ENCODE measurements around the gene MAP2.

Gene MAP2, protein sequence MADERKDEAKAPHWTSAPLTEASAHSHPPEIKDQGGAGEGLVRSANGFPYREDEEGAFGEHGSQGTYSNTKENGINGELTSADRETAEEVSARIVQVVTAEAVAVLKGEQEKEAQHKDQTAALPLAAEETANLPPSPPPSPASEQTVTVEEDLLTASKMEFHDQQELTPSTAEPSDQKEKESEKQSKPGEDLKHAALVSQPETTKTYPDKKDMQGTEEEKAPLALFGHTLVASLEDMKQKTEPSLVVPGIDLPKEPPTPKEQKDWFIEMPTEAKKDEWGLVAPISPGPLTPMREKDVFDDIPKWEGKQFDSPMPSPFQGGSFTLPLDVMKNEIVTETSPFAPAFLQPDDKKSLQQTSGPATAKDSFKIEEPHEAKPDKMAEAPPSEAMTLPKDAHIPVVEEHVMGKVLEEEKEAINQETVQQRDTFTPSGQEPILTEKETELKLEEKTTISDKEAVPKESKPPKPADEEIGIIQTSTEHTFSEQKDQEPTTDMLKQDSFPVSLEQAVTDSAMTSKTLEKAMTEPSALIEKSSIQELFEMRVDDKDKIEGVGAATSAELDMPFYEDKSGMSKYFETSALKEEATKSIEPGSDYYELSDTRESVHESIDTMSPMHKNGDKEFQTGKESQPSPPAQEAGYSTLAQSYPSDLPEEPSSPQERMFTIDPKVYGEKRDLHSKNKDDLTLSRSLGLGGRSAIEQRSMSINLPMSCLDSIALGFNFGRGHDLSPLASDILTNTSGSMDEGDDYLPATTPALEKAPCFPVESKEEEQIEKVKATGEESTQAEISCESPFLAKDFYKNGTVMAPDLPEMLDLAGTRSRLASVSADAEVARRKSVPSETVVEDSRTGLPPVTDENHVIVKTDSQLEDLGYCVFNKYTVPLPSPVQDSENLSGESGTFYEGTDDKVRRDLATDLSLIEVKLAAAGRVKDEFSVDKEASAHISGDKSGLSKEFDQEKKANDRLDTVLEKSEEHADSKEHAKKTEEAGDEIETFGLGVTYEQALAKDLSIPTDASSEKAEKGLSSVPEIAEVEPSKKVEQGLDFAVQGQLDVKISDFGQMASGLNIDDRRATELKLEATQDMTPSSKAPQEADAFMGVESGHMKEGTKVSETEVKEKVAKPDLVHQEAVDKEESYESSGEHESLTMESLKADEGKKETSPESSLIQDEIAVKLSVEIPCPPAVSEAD (N-terminal part only)

DNA sequence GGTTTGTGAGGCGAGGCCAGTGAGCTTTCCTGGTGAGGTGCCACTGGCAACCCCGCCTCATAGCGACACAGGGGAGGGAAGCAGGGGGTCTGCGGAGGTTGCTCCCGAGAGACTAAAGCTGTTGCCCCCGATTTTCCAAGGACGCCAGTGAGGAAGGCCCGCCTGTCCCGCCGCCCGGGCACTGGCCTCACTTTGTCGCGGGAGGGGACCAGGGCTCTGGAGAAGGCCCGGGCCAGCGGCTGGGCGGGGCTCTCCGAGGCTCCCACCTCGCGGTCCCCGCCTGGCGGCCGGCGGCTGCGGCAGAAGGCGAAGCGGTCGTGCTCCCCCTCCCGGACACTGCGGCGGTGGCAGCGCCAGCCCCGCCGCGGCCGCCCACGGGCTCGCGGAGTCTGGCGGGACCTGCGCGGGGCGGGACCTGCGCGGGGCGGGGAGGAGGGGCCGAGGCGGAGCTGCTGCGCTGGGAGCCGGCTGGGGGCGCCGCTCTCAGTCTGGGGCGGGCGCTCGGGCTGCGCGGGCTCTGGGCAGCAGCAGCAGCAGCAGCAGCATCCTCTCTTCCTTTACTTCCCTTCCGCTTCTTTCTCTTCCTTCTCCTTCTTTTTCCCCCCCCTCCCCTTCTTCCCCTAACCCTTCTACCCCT lies at the start of gene MAP2:
TSS of gene MAP2 (plus strand) at position 486 of the 637 bp plus-strand sequence. CDS start 229,124 bp downstream, outside the sequence.
- DNase-seq = peak; percentile 27

GRCh38 chr2:209376686-209377085 lies 47.2 kb upstream of the MAP2 start:
- no peak for DNase-seq

DNA sequence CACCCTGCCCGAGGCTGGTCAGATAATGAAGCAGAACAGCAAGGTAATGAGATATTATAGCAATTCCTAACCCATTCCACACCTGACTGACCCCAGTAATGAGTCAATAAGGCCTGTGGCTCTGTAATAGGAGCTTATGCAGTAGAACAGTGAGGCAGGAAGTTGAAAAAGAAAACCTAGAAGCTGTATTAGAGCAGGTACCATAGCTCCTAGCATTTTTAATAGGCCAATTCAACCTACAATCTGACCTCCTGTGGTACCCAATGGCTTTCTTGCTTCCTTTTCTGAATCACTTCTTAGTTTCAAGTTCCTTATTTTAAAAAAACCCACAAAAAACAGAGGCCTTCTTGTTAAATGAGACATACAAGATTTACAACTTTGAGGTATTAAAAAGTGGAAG lies 43.6 kb upstream of the MAP2 start:
- no peak for DNase-seq

GRCh38 chr2:209381091-209381490 lies 42.8 kb upstream of the MAP2 start:
- no peak for DNase-seq

DNA sequence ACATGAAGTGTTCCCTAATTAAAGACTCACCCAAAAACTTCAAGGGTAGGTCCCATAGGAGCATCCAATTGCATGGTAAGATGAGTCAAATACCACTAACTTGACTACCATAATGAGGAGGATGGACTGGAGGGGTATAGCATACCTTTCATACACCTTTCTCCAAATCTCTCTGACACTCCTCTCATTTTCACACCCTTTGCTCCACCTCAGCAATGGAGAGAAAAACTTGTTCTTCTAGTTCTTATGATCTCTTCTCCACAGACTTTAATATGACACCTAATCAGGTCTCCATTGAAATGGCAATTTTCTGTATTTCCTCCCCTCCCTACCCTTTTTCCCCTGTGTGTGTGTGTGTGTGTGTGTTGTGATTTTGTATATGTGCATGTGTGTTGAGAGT lies 41.1 kb upstream of the MAP2 start:
- no peak for DNase-seq

DNA sequence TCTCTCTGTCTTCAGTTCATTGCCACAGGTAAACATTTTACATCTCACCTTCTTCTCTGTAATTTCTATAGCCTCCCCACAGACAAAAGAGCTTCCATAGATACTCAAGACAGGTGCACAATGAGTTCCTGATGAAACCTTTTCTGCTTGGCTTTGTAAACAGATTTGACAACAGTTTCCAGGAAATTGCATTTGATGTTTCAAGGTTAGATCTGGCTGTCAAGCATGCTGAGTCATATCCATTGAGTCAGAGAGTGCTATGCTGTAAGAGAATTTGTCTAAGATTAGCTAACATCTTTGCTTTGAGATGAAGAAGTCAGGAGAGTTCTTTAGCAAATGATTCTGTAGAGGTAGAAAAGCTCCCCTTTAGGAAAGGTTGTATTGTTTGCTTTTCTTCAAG lies 40.6 kb upstream of the MAP2 start:
- no peak for DNase-seq

DNA sequence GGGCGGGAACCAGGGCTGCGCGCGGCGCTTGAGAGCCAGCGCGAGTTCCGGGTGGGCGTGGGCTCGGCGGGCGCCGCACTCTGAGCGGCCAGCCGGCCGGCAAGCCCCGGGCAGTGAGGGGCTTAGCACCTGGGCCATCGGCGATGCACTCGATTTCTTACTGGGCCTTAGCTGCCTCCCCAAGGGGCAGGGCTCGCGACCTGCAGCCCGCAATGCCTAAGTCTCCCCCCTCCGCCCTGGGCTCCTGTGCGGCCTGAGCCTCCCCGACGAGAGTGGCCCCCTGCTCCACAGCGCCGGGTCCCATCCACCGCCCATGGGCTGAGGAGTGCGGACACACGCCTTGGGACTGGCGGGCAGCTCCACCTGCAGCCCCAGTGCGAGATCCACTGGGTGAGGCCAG lies 36.5 kb upstream of the MAP2 start:
- DNase-seq = no peak

- no peak for DNase-seq
Observed at GRCh38 chr2:209388446-209389037, 35.3 kb upstream of the MAP2 start.

GRCh38 chr2:209389171-209389618 lies 34.7 kb upstream of the MAP2 start:
- DNase-seq = no peak

DNA sequence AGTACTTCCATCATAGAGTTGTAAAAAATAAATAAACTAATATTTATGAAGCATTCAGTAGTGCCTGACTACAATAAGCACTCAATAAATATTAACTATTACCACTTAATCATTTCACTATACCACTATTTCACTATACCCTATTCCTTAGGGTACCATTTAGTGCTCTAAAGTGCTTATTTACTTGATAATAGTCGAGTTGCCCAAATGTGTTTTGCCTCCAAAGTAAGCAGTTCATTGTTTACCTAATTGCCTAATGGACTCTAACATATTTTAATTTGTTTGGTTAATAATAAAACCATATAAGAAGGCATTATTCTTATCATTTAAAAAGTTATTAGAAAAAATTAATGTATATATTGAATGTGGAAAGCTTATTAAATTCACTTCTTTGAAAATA lies 33.0 kb upstream of the MAP2 start:
- no peak for DNase-seq

GRCh38 chr2:209391776-209392401 lies 32.0 kb upstream of the MAP2 start:
- no peak for DNase-seq

DNA sequence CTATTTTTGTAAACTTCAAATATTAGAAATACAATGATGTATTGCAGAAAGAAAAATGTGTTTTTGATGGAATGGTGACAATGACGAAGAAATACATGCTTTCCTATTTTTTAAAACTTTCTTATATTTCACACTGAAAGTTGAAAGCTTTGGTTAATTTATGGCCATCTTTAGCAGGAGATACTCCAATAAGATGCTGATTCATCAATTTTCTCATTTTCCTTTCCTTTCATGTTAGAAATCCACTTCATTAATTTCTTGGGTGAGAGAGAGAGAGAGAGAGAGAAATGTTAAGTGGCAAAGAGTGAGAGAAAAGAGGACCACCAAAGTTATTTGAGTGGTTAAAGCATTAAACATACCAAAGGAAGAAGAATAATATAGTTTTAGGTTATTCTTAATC lies 28.6 kb upstream of the MAP2 start:
- DNase-seq = no peak

DNA sequence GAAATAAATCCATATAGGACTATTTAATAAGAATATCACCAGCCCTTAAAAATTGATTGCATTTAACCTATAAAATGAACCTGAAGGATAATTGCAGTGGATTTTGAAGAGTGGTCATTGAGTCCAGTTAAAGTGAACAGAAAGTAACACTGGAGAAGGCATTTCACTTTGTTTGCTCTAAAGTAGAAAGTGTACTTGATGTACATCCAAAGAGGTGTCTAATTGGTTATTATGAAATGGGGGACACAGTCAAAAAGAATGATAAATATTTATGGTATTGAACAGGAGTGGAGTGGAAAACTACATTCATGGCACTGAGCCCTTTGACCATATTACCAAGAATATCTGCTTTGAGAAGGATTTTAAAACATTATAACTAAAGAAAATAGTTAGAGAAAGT lies 28.2 kb upstream of the MAP2 start:
- no peak for DNase-seq

DNA sequence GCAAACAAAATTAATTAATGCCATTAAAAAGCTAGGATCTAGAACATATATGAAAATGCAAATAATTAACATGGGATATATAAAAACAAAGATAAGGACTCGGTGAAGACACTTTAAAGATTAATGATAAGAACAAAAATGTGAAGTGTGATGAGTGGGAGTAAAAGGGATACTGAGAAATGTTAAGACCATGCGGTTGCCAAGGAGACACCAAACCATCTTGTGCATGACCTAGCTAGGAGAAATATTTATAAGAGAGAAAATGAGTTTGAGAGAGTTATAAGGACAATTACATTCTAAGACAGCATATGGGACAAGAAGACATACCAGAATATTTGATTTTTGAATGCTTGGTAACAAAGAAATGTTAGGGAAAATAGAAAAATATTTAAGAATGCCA lies 25.4 kb upstream of the MAP2 start:
- DNase-seq = no peak

DNA sequence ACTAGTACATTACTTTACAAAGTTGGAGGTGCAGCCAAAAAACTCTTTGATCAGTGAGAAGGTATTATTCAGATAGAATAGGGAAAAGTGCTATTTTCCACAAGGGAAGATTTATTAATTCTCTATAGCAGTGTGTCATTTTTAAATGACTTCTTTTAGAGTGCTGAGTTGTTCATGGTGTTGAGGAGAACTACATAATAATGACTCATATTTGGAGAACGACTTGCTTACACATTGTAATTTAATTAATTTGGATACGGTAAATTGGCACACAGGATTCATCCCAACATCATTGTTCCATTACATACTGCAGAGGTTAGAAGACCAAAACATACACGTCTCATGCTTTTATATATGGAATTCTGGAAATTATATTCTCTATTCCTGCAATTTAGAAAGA lies 22.1 kb upstream of the MAP2 start:
- DNase-seq = no peak

DNA sequence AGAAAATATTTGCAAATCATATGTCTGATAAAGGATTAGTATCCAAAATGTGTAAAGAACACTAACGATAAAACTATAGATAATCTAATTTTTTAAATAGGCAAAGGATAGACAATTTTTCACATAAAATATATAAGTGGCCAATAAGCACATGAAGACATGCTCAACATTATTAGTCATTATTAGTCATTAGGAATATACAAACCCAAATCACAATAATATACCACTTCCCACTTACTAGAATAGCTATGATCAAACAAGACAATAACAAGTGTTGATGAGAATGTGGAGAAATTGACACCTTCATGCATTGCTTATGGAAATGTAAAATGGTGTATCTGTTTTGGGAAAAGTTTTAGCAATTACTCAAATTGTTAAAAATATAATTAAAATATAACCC lies 12.6 kb upstream of the MAP2 start:
- no peak for DNase-seq

DNA sequence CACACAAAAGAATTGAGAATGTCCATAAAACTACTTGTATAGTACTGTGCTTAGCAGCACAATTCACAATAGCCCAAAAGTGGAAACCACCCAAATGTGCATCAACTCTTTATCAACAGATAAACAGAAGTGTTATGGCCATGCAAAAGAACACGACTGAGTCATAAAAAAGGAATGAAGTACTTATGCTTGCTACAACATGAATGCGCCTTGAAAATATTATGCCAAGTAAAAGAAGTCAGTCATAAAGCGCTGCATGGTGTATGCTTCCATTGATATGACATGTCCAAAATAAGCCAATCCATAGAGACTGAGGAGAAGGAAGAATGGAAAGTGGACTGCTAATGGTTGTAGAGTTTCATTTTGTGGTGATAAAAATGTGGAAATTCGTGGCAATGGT lies 12.1 kb upstream of the MAP2 start:
- DNase-seq = no peak

- DNase-seq = no peak
Observed at GRCh38 chr2:209413311-209414014, 10.4 kb upstream of the MAP2 start.

- DNase-seq = no peak
Observed at GRCh38 chr2:209416913-209417312, 6.9 kb upstream of the MAP2 start.

- DNase-seq = no peak
Observed at GRCh38 chr2:209422191-209422754, 1.6 kb upstream of the MAP2 start.

GRCh38 chr2:209424199-209424701 lies 403 bp downstream of the MAP2 start:
- DNase-seq = no peak

All from activated gamma-delta T cell treated with Interleukin-2 at 50 U/mL for 16 hours (primary cell).